Neural progenitor cell (in vitro differentiated cells): ENCODE results near the gene TBC1D1.

Experiments used
- EZH2 ChIP-seq: fragments of 200-600 bp; sonication (generic); IDR thresholded peaks from 2 replicates; pipeline ENCODE4 v1.6.1; 2017; ENCODE audit warnings: antibody characterized with exemption, mild to moderate bottlenecking, moderate library complexity
- EZH2phosphoT487 ChIP-seq: fragments of 200-600 bp; sonication (generic); IDR thresholded peaks from 2 replicates; pipeline ENCODE4 v1.6.1; 2017; ENCODE audit warnings: antibody characterized with exemption
- TF ChIP-seq, protein P1 (sequence below): fragments of 200-600 bp; sonication (generic); IDR thresholded peaks from 2 replicates; pipeline ENCODE4 v1.5.1; 2017; ENCODE audit warnings: antibody characterized with exemption, mild to moderate bottlenecking

GRCh38 chr4:37948542-37948941, 57.7 kb downstream of the TBC1D1 start:
- TF ChIP-seq, protein P1, sequence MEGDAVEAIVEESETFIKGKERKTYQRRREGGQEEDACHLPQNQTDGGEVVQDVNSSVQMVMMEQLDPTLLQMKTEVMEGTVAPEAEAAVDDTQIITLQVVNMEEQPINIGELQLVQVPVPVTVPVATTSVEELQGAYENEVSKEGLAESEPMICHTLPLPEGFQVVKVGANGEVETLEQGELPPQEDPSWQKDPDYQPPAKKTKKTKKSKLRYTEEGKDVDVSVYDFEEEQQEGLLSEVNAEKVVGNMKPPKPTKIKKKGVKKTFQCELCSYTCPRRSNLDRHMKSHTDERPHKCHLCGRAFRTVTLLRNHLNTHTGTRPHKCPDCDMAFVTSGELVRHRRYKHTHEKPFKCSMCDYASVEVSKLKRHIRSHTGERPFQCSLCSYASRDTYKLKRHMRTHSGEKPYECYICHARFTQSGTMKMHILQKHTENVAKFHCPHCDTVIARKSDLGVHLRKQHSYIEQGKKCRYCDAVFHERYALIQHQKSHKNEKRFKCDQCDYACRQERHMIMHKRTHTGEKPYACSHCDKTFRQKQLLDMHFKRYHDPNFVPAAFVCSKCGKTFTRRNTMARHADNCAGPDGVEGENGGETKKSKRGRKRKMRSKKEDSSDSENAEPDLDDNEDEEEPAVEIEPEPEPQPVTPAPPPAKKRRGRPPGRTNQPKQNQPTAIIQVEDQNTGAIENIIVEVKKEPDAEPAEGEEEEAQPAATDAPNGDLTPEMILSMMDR, result no peak
- TF ChIP-seq EZH2 (no peak), EZH2phosphoT487 (no peak)
